HepG2 (cell line): ENCODE results near the gene LRRC15. TPM values are rescaled to one million over a fixed set of nuclear protein-coding genes. Genes with fewer than 3 reads are reported as not detected.

Source experiments
- ADNP ChIP-seq: sonication (generic); formaldehyde crosslinking; IDR thresholded peaks from 2 replicates; pipeline ENCODE4 v1.4.0; 2020; ENCODE audit warnings: missing genetic modification reagents
- CHCHD3 ChIP-seq: sonication (generic); formaldehyde crosslinking; IDR thresholded peaks from 2 replicates; pipeline ENCODE4 v1.8.0; 2022; ENCODE audit warnings: mild to moderate bottlenecking, missing genetic modification reagents, moderate library complexity
- JUNB ChIP-seq: sonication (generic); formaldehyde crosslinking; IDR thresholded peaks from 2 replicates; pipeline ENCODE4 v1.8.0; 2022; ENCODE audit warnings: missing genetic modification reagents, mild to moderate bottlenecking, borderline replicate concordance
- LBX2 ChIP-seq: sonication (generic); formaldehyde crosslinking; IDR thresholded peaks from 2 replicates; pipeline ENCODE4 v1.5.0; 2020; ENCODE audit warnings: missing genetic modification reagents, mild to moderate bottlenecking, borderline replicate concordance
- MAX ChIP-seq: IDR thresholded peaks from 2 replicates; pipeline ENCODE4 v1.6.1; 2012; ENCODE audit warnings: inconsistent platforms
- MNT ChIP-seq: fragments of 450-650 bp; IDR thresholded peaks from 2 replicates; pipeline ENCODE4 v1.6.1; 2016
- UBTF ChIP-seq: sonication (generic); formaldehyde crosslinking; IDR thresholded peaks from 2 replicates; pipeline ENCODE4 v1.4.0; 2020; ENCODE audit warnings: mild to moderate bottlenecking, missing genetic modification reagents
- ZFX ChIP-seq: sonication (generic); formaldehyde crosslinking; IDR thresholded peaks from 2 replicates; pipeline ENCODE4 v1.4.0; 2020; ENCODE audit warnings: mild to moderate bottlenecking, low read depth, missing genetic modification reagents, moderate library complexity
- ZNF263 ChIP-seq: sonication (generic); formaldehyde crosslinking; IDR thresholded peaks from 2 replicates; pipeline ENCODE4 v1.4.0; 2020; ENCODE audit warnings: missing genetic modification reagents
- ZNF282 ChIP-seq: fragments of 450-650 bp; IDR thresholded peaks from 2 replicates; pipeline ENCODE4 v1.6.1; 2018; ENCODE audit not compliant: partially characterized antibody
- ZNF33A ChIP-seq: sonication (generic); formaldehyde crosslinking; IDR thresholded peaks from 2 replicates; pipeline ENCODE4 v1.5.1; 2020; ENCODE audit warnings: missing genetic modification reagents, mild to moderate bottlenecking, moderate library complexity, borderline replicate concordance
- ZNF646 ChIP-seq: sonication (generic); formaldehyde crosslinking; IDR thresholded peaks from 2 replicates; pipeline ENCODE4 v1.9.0; 2021; ENCODE audit warnings: mild to moderate bottlenecking, missing genetic modification reagents
- ZSCAN5A ChIP-seq: sonication (generic); formaldehyde crosslinking; IDR thresholded peaks from 2 replicates; pipeline ENCODE4 v1.8.0; 2022; ENCODE audit warnings: mild to moderate bottlenecking, missing genetic modification reagents, borderline replicate concordance
- ZZZ3 ChIP-seq: sonication (generic); formaldehyde crosslinking; IDR thresholded peaks from 2 replicates; pipeline ENCODE4 v1.4.0; 2020; ENCODE audit warnings: missing genetic modification reagents, mild to moderate bottlenecking, borderline replicate concordance
- polyA plus RNA-seq, 8 experiments: library from polyadenylated mRNA; depleted of rRNA in 3 of 8; stranded (reverse) in 7 of 8; unstranded in 1 of 8; fragments of >200 nt; fragmentation: Illumina TruSeq in 4 of 8; extraction: Trizol in 4 of 8; gene quantifications; 2 replicates each; pipeline versions ENCODE4 v1.2.1 to v1.2.3, GENCODE V29; 2011 to 2016; ENCODE audit warnings: low read depth in 4 of 8, missing spikeins in 1 of 8, mixed read lengths in 1 of 8; ENCODE audit not compliant: insufficient read depth in 1 of 8
- total RNA-seq, 5 experiments: library from RNA; depleted of rRNA; stranded (reverse); fragments of >200 nt; fragmentation: Illumina TruSeq; extraction: Trizol; gene quantifications; 2 replicates each; pipeline ENCODE4 v1.2.3, GENCODE V29; 2016; ENCODE audit warnings: low read depth in 1 of 5

LRRC15 gene
- total and polyA plus RNA-seq, 2 of the 13 experiments (the other 11 are each of a cell fraction or from before 2014, with no cell fraction given), result not detected

GRCh38 chr3:194326192-194326967 is 43.2 kb downstream of the LRRC15 start (continued):
- TF ChIP-seq LBX2, result 0 out of 2 replicates have a peak, but pooled peaks have one; percentile 8
- peak; percentile 33 for TF ChIP-seq ZNF282
- TF ChIP-seq CHCHD3 (CRISPR knock-in tag), result 0 out of 2 replicates have a peak, but pooled peaks have one; percentile 40
- TF ChIP-seq ZFX (CRISPR knock-in tag), result no peak
- peak; percentile 83 for TF ChIP-seq ZNF263 (CRISPR knock-in tag)
- TF ChIP-seq ZZZ3 (CRISPR knock-in tag), result no peak
- peak; percentile 37; the same call in 1 of the 2 replicates for TF ChIP-seq MAX
- TF ChIP-seq ZSCAN5A, result no peak
- TF ChIP-seq UBTF (CRISPR knock-in tag), result peak; percentile 21; the same call in 1 of the 2 replicates
- TF ChIP-seq ZNF33A (CRISPR knock-in tag), result no peak
- TF ChIP-seq JUNB (CRISPR knock-in tag), result peak; percentile 31; the same call in 1 of the 2 replicates
- peak; percentile 55 for TF ChIP-seq MNT
- TF ChIP-seq ADNP (CRISPR knock-in tag), result peak; percentile 26; the same call in 1 of the 2 replicates
- peak; percentile 100 for TF ChIP-seq ZNF646 (CRISPR knock-in tag)
